ENCODE measurements around the gene VPS13C. TPM values are rescaled to one million over a fixed set of nuclear protein-coding genes. Genes with fewer than 3 reads are reported as not detected.
"Not testable (repeated sequence)": the region's sequence is repeated elsewhere in the genome, so short reads cannot be mapped to it uniquely, and the experiment has no call there.

Gene VPS13C
- polyA plus RNA-seq, 2 donors: 3.5 to 3.6 TPM

DNA sequence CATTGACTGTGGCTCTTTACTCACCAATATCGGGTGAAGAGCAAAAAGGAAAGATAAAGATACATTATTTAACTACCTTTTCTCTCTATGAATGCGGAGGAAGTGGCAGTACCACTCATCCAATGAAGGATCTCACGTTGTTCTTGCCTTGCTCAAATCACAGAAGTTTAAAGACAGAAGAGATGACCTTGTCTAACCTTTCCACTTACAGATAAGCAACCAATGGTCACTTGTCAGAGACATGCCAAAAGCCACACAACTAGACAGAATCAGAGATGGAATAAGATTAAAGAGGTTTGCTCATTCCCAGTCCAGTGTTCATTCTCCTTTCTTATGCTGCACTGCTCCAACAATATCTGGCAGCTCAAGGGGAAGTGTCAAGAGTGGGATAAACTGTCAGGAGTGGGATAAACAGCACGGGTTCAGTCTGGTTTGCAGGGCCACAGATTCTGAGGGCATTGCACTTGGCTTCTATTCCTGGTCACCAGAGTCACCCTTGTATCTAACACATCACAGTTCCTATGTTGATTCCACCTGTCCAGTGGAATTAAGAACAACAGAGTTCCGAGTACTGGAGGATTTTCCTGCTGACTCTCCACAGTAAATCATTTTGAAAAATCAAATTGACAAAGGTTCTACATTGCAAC, 6.7 kb downstream of the VPS13C start:
- H3K9me3 ChIP-seq (ENCODE audit: control insufficient read depth in 2 of 2, insufficient read depth in 1 of 2, low read depth in 1 of 2, low read length in 1 of 2): no peaks in the 10 kb centered on the region
- H3K4me3 ChIP-seq (ENCODE audit: low read depth in 1 of 2, low read length in 2 of 2): no peak overlapping the region
- H3K27ac ChIP-seq (ENCODE audit: low read depth in 2 of 2, low read length in 1 of 2): no peak overlapping the region
- 69 to 70% methylated on average over 5 of the region's 5 CpGs for WGBS, 2 donors
- no peaks in the 10 kb centered on the region for H3K4me1 ChIP-seq (ENCODE audit: control insufficient read depth in 2 of 2, insufficient read depth in 2 of 2, low read length in 1 of 2)
- no peaks in the 10 kb centered on the region for H3K27me3 ChIP-seq (ENCODE audit: control insufficient read depth in 1 of 2, insufficient read depth in 2 of 2, low read length in 2 of 2)
- H3K36me3 ChIP-seq (ENCODE audit: control insufficient read depth in 2 of 2, insufficient read depth in 2 of 2, low read length in 1 of 2): no peaks in the 10 kb centered on the region

DNA sequence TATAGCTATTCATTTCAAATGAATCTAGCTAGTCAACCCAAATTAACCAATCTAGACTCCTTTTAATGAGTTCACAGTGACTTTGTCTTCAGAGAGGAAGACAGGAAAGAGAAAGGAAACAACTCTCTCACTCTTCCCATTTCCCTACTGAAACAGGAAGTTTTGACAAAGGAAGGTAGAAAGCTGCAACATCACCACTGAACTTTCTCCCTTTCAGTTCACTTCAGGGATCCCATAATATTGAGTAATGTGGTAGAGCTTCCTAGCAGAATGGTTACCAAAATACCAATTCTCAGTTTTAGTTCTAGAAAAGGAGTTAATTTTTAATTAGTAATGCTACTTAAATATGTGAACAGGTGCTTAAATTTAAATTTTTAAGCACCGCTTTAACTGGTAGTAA, 7.5 kb downstream of the VPS13C start:
- no peaks in the 10 kb centered on the region for H3K4me1 ChIP-seq (ENCODE audit: control insufficient read depth in 2 of 2, insufficient read depth in 2 of 2, low read length in 1 of 2)
- H3K9me3 ChIP-seq (ENCODE audit: control insufficient read depth in 2 of 2, insufficient read depth in 1 of 2, low read depth in 1 of 2, low read length in 1 of 2): no peaks in the 10 kb centered on the region
- no peaks in the 10 kb centered on the region for H3K36me3 ChIP-seq (ENCODE audit: control insufficient read depth in 2 of 2, insufficient read depth in 2 of 2, low read length in 1 of 2)
- no peak overlapping the region for H3K4me3 ChIP-seq (ENCODE audit: low read depth in 1 of 2, low read length in 2 of 2)
- WGBS, 2 donors: 95% methylated on average over 1 of the region's 1 CpG
- H3K27ac ChIP-seq (ENCODE audit: low read depth in 2 of 2, low read length in 1 of 2): no peak overlapping the region
- no peaks in the 10 kb centered on the region for H3K27me3 ChIP-seq (ENCODE audit: control insufficient read depth in 1 of 2, insufficient read depth in 2 of 2, low read length in 2 of 2)

GRCh38 chr15:62051166-62051565, 9.1 kb downstream of the VPS13C start:
- Histone ChIP-seq H3K4me1 (ENCODE audit: control insufficient read depth in 2 of 2, insufficient read depth in 2 of 2, low read length in 1 of 2) (no peaks in the 10 kb centered on the region), H3K9me3 (ENCODE audit: control insufficient read depth in 2 of 2, insufficient read depth in 1 of 2, low read depth in 1 of 2, low read length in 1 of 2) (no peaks in the 10 kb centered on the region), H3K27me3 (ENCODE audit: control insufficient read depth in 1 of 2, insufficient read depth in 2 of 2, low read length in 2 of 2) (no peaks in the 10 kb centered on the region), H3K36me3 (ENCODE audit: control insufficient read depth in 2 of 2, insufficient read depth in 2 of 2, low read length in 1 of 2) (no peaks in the 10 kb centered on the region), H3K4me3 (ENCODE audit: low read depth in 1 of 2, low read length in 2 of 2) (no peak overlapping the region), H3K27ac (ENCODE audit: low read depth in 2 of 2, low read length in 1 of 2) (no peak overlapping the region)
- 94 to 98% methylated on average over 4 of the region's 4 CpGs for WGBS, 2 donors

GRCh38 chr15:62050115-62050514, 10.1 kb downstream of the VPS13C start:
- 81 to 91% methylated on average over 1 of the region's 1 CpG for WGBS, 2 donors
- no peaks in the 10 kb centered on the region for H3K36me3 ChIP-seq (ENCODE audit: control insufficient read depth in 2 of 2, insufficient read depth in 2 of 2, low read length in 1 of 2)
- no peaks in the 10 kb centered on the region for H3K4me1 ChIP-seq (ENCODE audit: control insufficient read depth in 2 of 2, insufficient read depth in 2 of 2, low read length in 1 of 2)
- H3K27me3 ChIP-seq (ENCODE audit: control insufficient read depth in 1 of 2, insufficient read depth in 2 of 2, low read length in 2 of 2): no peaks in the 10 kb centered on the region
- H3K27ac ChIP-seq (ENCODE audit: low read depth in 2 of 2, low read length in 1 of 2): no peak overlapping the region
- no peaks in the 10 kb centered on the region for H3K9me3 ChIP-seq (ENCODE audit: control insufficient read depth in 2 of 2, insufficient read depth in 1 of 2, low read depth in 1 of 2, low read length in 1 of 2)
- H3K4me3 ChIP-seq (ENCODE audit: low read depth in 1 of 2, low read length in 2 of 2): no peak overlapping the region

- H3K4me3 ChIP-seq (ENCODE audit: low read depth in 1 of 2, low read length in 2 of 2); H3K36me3 ChIP-seq (ENCODE audit: control insufficient read depth in 2 of 2, insufficient read depth in 2 of 2, low read length in 1 of 2); H3K27me3 ChIP-seq (ENCODE audit: control insufficient read depth in 1 of 2, insufficient read depth in 2 of 2, low read length in 2 of 2); H3K27ac ChIP-seq (ENCODE audit: low read depth in 2 of 2, low read length in 1 of 2); H3K4me1 ChIP-seq (ENCODE audit: control insufficient read depth in 2 of 2, insufficient read depth in 2 of 2, low read length in 1 of 2); H3K9me3 ChIP-seq (ENCODE audit: control insufficient read depth in 2 of 2, insufficient read depth in 1 of 2, low read depth in 1 of 2, low read length in 1 of 2): not testable (repeated sequence)
- 95 to 96% methylated on average over 4 of the region's 4 CpGs for WGBS, 2 donors
Measured at GRCh38 chr15:62048254-62048653, 12.0 kb downstream of the VPS13C start.

DNA sequence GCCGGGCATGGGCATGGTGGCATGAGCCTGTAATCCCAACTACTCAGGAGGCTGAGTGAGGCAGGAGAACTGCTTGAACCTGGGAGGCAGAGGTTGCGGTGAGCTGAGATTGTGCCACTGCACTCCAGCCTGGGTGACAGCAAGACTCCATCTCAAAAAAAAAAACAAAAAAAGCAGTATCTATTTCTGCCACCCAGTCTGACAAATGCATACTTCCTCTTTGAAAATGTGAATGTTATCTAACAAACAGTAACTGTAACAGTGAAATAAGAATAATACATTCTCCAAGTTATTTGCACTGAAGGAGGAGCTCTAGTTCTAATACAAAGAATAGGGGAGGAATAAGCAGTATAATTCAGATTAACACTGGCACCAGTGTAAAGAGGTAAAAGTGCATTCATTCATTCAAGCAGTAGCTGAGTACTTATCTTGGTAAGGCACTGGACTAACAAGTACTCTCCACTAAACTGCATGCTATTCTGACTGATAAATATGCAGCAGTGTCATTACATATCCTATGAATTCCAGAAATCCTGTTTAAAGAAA, 12.9 kb downstream of the VPS13C start:
- no peaks in the 10 kb centered on the region for H3K4me1 ChIP-seq (ENCODE audit: control insufficient read depth in 2 of 2, insufficient read depth in 2 of 2, low read length in 1 of 2)
- H3K4me3 ChIP-seq (ENCODE audit: low read depth in 1 of 2, low read length in 2 of 2): no peak overlapping the region
- no peaks in the 10 kb centered on the region for H3K36me3 ChIP-seq (ENCODE audit: control insufficient read depth in 2 of 2, insufficient read depth in 2 of 2, low read length in 1 of 2)
- H3K27me3 ChIP-seq (ENCODE audit: control insufficient read depth in 1 of 2, insufficient read depth in 2 of 2, low read length in 2 of 2): no peaks in the 10 kb centered on the region
- H3K27ac ChIP-seq (ENCODE audit: low read depth in 2 of 2, low read length in 1 of 2): no peak overlapping the region
- 82 to 89% methylated on average over 2 of the region's 2 CpGs for WGBS, 2 donors
- H3K9me3 ChIP-seq (ENCODE audit: control insufficient read depth in 2 of 2, insufficient read depth in 1 of 2, low read depth in 1 of 2, low read length in 1 of 2): no peaks in the 10 kb centered on the region

GRCh38 chr15:62046078-62046743, 14.0 kb downstream of the VPS13C start:
- 74 to 75% methylated on average over 5 of the region's 5 CpGs for WGBS, 2 donors
- no peaks in the 10 kb centered on the region for H3K9me3 ChIP-seq (ENCODE audit: control insufficient read depth in 2 of 2, insufficient read depth in 1 of 2, low read depth in 1 of 2, low read length in 1 of 2)
- H3K27ac ChIP-seq (ENCODE audit: low read depth in 2 of 2, low read length in 1 of 2): no peak overlapping the region
- H3K4me1 ChIP-seq (ENCODE audit: control insufficient read depth in 2 of 2, insufficient read depth in 2 of 2, low read length in 1 of 2): no peaks in the 10 kb centered on the region
- no peak overlapping the region for H3K4me3 ChIP-seq (ENCODE audit: low read depth in 1 of 2, low read length in 2 of 2)
- no peaks in the 10 kb centered on the region for H3K27me3 ChIP-seq (ENCODE audit: control insufficient read depth in 1 of 2, insufficient read depth in 2 of 2, low read length in 2 of 2)
- no peaks in the 10 kb centered on the region for H3K36me3 ChIP-seq (ENCODE audit: control insufficient read depth in 2 of 2, insufficient read depth in 2 of 2, low read length in 1 of 2)

- Histone ChIP-seq H3K27ac (ENCODE audit: low read depth in 2 of 2, low read length in 1 of 2) (no peak overlapping the region), H3K9me3 (ENCODE audit: control insufficient read depth in 2 of 2, insufficient read depth in 1 of 2, low read depth in 1 of 2, low read length in 1 of 2) (no peaks in the 10 kb centered on the region)
- 49 to 57% methylated on average over 2 of the region's 2 CpGs for WGBS, 2 donors
Measured at GRCh38 chr15:62035256-62035924, 24.9 kb downstream of the VPS13C start.

GRCh38 chr15:62027916-62028315, 32.3 kb downstream of the VPS13C start:
- Histone ChIP-seq H3K36me3 (ENCODE audit: control insufficient read depth in 2 of 2, insufficient read depth in 2 of 2, low read length in 1 of 2) (no peaks in the 10 kb centered on the region), H3K4me3 (ENCODE audit: low read depth in 1 of 2, low read length in 2 of 2) (no peak overlapping the region), H3K9me3 (ENCODE audit: control insufficient read depth in 2 of 2, insufficient read depth in 1 of 2, low read depth in 1 of 2, low read length in 1 of 2) (no peaks in the 10 kb centered on the region), H3K27me3 (ENCODE audit: control insufficient read depth in 1 of 2, insufficient read depth in 2 of 2, low read length in 2 of 2) (no peaks in the 10 kb centered on the region), H3K4me1 (ENCODE audit: control insufficient read depth in 2 of 2, insufficient read depth in 2 of 2, low read length in 1 of 2) (no peaks in the 10 kb centered on the region), H3K27ac (ENCODE audit: low read depth in 2 of 2, low read length in 1 of 2) (no peak overlapping the region)
- WGBS, 2 donors: 89 to 91% methylated on average over 5 of the region's 5 CpGs

More at GRCh38 chr15:62035256-62035924, 24.9 kb downstream of the VPS13C start:
- Histone ChIP-seq H3K27me3 (ENCODE audit: control insufficient read depth in 1 of 2, insufficient read depth in 2 of 2, low read length in 2 of 2) (no peaks in the 10 kb centered on the region), H3K4me1 (ENCODE audit: control insufficient read depth in 2 of 2, insufficient read depth in 2 of 2, low read length in 1 of 2) (no peaks in the 10 kb centered on the region), H3K36me3 (ENCODE audit: control insufficient read depth in 2 of 2, insufficient read depth in 2 of 2, low read length in 1 of 2) (no peaks in the 10 kb centered on the region), H3K4me3 (ENCODE audit: low read depth in 1 of 2, low read length in 2 of 2) (no peak overlapping the region)
